BLaER1 (cell line): Measurements from ENCODE around the gene DGKZ.

Experiments
- H3K27ac ChIP-seq: shearing (Covaris generic); formaldehyde crosslinking; 2 replicates; pipeline ENCODE4 v1.8.1; 2022
- H3K27me3 ChIP-seq: shearing (Covaris generic); formaldehyde crosslinking; 2 replicates; pipeline ENCODE4 v1.8.1; 2022
- H3K36me3 ChIP-seq: shearing (Covaris generic); formaldehyde crosslinking; 2 replicates; pipeline ENCODE4 v1.8.1; 2022
- H3K4me1 ChIP-seq: shearing (Covaris generic); formaldehyde crosslinking; 2 replicates; pipeline ENCODE4 v1.8.1; 2022
- H3K4me2 ChIP-seq: shearing (Covaris generic); formaldehyde crosslinking; 2 replicates; pipeline ENCODE4 v1.8.1; 2022
- H3K4me3 ChIP-seq: shearing (Covaris generic); formaldehyde crosslinking; 2 replicates; pipeline ENCODE4 v1.8.1; 2022
- H3K9ac ChIP-seq: shearing (Covaris generic); formaldehyde crosslinking; 2 replicates; pipeline ENCODE4 v1.8.1; 2022
- H3K9me3 ChIP-seq: shearing (Covaris generic); formaldehyde crosslinking; 2 replicates; pipeline ENCODE4 v1.8.1; 2022
- H4K20me1 ChIP-seq: shearing (Covaris generic); formaldehyde crosslinking; 2 replicates; pipeline ENCODE4 v1.8.1; 2022
- Cebpa-rat ChIP-seq: shearing (Covaris generic); IDR thresholded peaks from 2 replicates; pipeline ENCODE4 v1.8.1; 2022

DGKZ gene

GRCh38 chr11:46380340-46381047 is 33.2 kb downstream of the DGKZ start:
- TF ChIP-seq Cebpa-rat = no peak
- H4K20me1 ChIP-seq = peaks cover 55% of the 10 kb centered on the region
- H3K4me1 ChIP-seq = peaks cover 40% of the 10 kb centered on the region
- H3K9me3 ChIP-seq = no peaks in the 10 kb centered on the region
- H3K4me2 ChIP-seq = peak overlapping the region; percentile 95
- H3K9ac ChIP-seq = peak overlapping the region; percentile 90
- peaks cover 49% of the 10 kb centered on the region for H3K36me3 ChIP-seq
- H3K27me3 ChIP-seq = peaks cover 5% of the 10 kb centered on the region; the same call in 1 of the 2 replicates
- H3K27ac ChIP-seq = peak overlapping the region; percentile 90
- H3K4me3 ChIP-seq = peak overlapping the region; percentile 73

- H3K27ac ChIP-seq = peak within 1 kb of the TSS; percentile 90
- peak within 1 kb of the TSS; percentile 95 for H3K4me2 ChIP-seq
- H4K20me1 ChIP-seq = peaks cover 51% of the 10 kb centered on the region
- no peak for TF ChIP-seq Cebpa-rat
- no peaks in the 10 kb centered on the region for H3K9me3 ChIP-seq
- H3K27me3 ChIP-seq = peaks cover 12% of the 10 kb centered on the region
- H3K4me3 ChIP-seq = peak within 1 kb of the TSS; percentile 73
- H3K9ac ChIP-seq = peak within 1 kb of the TSS; percentile 91
- H3K36me3 ChIP-seq = peaks cover 41% of the 10 kb centered on the region
- peaks cover 40% of the 10 kb centered on the region for H3K4me1 ChIP-seq
These were observed 34.0 kb downstream of the DGKZ start, which contains the start of gene MDK for GRCh38 chr11:46381048-46381818. Gene MDK (plus strand): TSS chr11:46381669. CDS start chr11:46382058, 389 bp downstream.

- Histone ChIP-seq H3K4me3 (peak overlapping the region; percentile 73), H3K9ac (peak overlapping the region; percentile 91), H3K9me3 (no peaks in the 10 kb centered on the region), H3K36me3 (peaks cover 33% of the 10 kb centered on the region), H3K27ac (peak overlapping the region; percentile 87), H3K4me1 (peaks cover 40% of the 10 kb centered on the region), H4K20me1 (peaks cover 46% of the 10 kb centered on the region), H3K27me3 (peaks cover 20% of the 10 kb centered on the region), H3K4me2 (peak overlapping the region; percentile 94)
- no peak for TF ChIP-seq Cebpa-rat
These were observed 34.8 kb downstream of the DGKZ start for GRCh38 chr11:46381819-46382645.

- Histone ChIP-seq H3K9ac (peak overlapping the region; percentile 91), H4K20me1 (peaks cover 50% of the 10 kb centered on the region), H3K4me1 (peaks cover 43% of the 10 kb centered on the region), H3K4me3 (peak overlapping the region; percentile 73), H3K27me3 (peaks cover 28% of the 10 kb centered on the region), H3K4me2 (peak overlapping the region; percentile 94), H3K27ac (peak overlapping the region; percentile 87), H3K36me3 (peaks cover 25% of the 10 kb centered on the region), H3K9me3 (no peaks in the 10 kb centered on the region)
- no peak for TF ChIP-seq Cebpa-rat
These were observed 35.6 kb downstream of the DGKZ start for GRCh38 chr11:46382646-46383403.

- H3K4me2 ChIP-seq = peak overlapping the region; percentile 94; the same call in 1 of the 2 replicates
- no peak overlapping the region for H3K9ac ChIP-seq
- H3K27ac ChIP-seq = no peak overlapping the region
- no peak for TF ChIP-seq Cebpa-rat
- peaks cover 42% of the 10 kb centered on the region for H3K4me1 ChIP-seq
- peaks cover 50% of the 10 kb centered on the region for H4K20me1 ChIP-seq
- H3K9me3 ChIP-seq = no peaks in the 10 kb centered on the region
- H3K27me3 ChIP-seq = peaks cover 33% of the 10 kb centered on the region
- H3K36me3 ChIP-seq = peaks cover 20% of the 10 kb centered on the region
- no peak overlapping the region for H3K4me3 ChIP-seq
These were observed 36.1 kb downstream of the DGKZ start for GRCh38 chr11:46383404-46383758.

- H3K36me3 ChIP-seq = peaks cover 14% of the 10 kb centered on the region
- peaks cover 50% of the 10 kb centered on the region for H4K20me1 ChIP-seq
- H3K9me3 ChIP-seq = no peaks in the 10 kb centered on the region
- no peak for TF ChIP-seq Cebpa-rat
- no peak overlapping the region for H3K9ac ChIP-seq
- H3K4me3 ChIP-seq = no peak overlapping the region
- no peak overlapping the region for H3K27ac ChIP-seq
- peaks cover 41% of the 10 kb centered on the region for H3K27me3 ChIP-seq
- H3K4me1 ChIP-seq = peaks cover 35% of the 10 kb centered on the region
- no peak overlapping the region for H3K4me2 ChIP-seq
These were observed 36.9 kb downstream of the DGKZ start for GRCh38 chr11:46383974-46384701.

- peaks cover 55% of the 10 kb centered on the region for H4K20me1 ChIP-seq
- no peak overlapping the region for H3K4me2 ChIP-seq
- H3K4me1 ChIP-seq = peaks cover 32% of the 10 kb centered on the region
- no peak overlapping the region for H3K27ac ChIP-seq
- no peaks in the 10 kb centered on the region for H3K9me3 ChIP-seq
- no peak overlapping the region for H3K9ac ChIP-seq
- TF ChIP-seq Cebpa-rat = no peak
- peaks cover 54% of the 10 kb centered on the region for H3K27me3 ChIP-seq
- peaks cover 14% of the 10 kb centered on the region for H3K36me3 ChIP-seq
- H3K4me3 ChIP-seq = no peak overlapping the region
These were observed 38.1 kb downstream of the DGKZ start for GRCh38 chr11:46385169-46386004.

- peaks cover 32% of the 10 kb centered on the region for H3K4me1 ChIP-seq
- H3K4me2 ChIP-seq = no peak overlapping the region
- H3K9ac ChIP-seq = no peak overlapping the region
- TF ChIP-seq Cebpa-rat = no peak
- no peak overlapping the region for H3K4me3 ChIP-seq
- peaks cover 61% of the 10 kb centered on the region for H4K20me1 ChIP-seq
- H3K9me3 ChIP-seq = no peaks in the 10 kb centered on the region
- no peak overlapping the region for H3K27ac ChIP-seq
- peaks cover 14% of the 10 kb centered on the region for H3K36me3 ChIP-seq
- peaks cover 61% of the 10 kb centered on the region for H3K27me3 ChIP-seq
These were observed 38.8 kb downstream of the DGKZ start for GRCh38 chr11:46386005-46386578.
